Endodermal cell (in vitro differentiated cells): ENCODE measurements around the gene CCDC134. TPM values are rescaled to one million over a fixed set of nuclear protein-coding genes. Genes with fewer than 3 reads are reported as not detected.

Experiments used
- DNase-seq: peaks from one replicate; pipeline ENCODE4 v3.0.0-alpha.2; 2017
- H3K27ac ChIP-seq: 2 replicates; pipeline ENCODE4 v1.5.1; 2013; ENCODE audit warnings: mild to moderate bottlenecking, low read depth, low read length, moderate library complexity
- H3K27me3 ChIP-seq: 2 replicates; pipeline ENCODE4 v1.6.1; 2013; ENCODE audit warnings: mild to moderate bottlenecking, low read length, moderate library complexity; ENCODE audit not compliant: insufficient read depth, control insufficient read depth, poor library complexity, severe bottlenecking
- H3K36me3 ChIP-seq: 2 replicates; pipeline ENCODE4 v1.7.0; 2013; ENCODE audit warnings: mild to moderate bottlenecking, low read length, moderate library complexity; ENCODE audit not compliant: control insufficient read depth, insufficient read depth
- H3K4me1 ChIP-seq: one replicate; pipeline ENCODE4 v1.7.0; 2013; ENCODE audit warnings: low read length; ENCODE audit not compliant: control insufficient read depth, insufficient read depth
- H3K4me3 ChIP-seq: 2 replicates; pipeline ENCODE4 v1.5.1; 2013; ENCODE audit warnings: mild to moderate bottlenecking, low read length, moderate library complexity
- H3K9ac ChIP-seq: 2 replicates; pipeline ENCODE4 v1.6.1; 2013; ENCODE audit warnings: mild to moderate bottlenecking, low read length, moderate library complexity; ENCODE audit not compliant: poor library complexity, severe bottlenecking; ENCODE audit errors: extremely low read depth
- H3K9me3 ChIP-seq: 2 replicates; pipeline ENCODE4 v1.6.1; 2013; ENCODE audit warnings: mild to moderate bottlenecking, low read length, moderate library complexity; ENCODE audit not compliant: control insufficient read depth
- H3K27ac Mint-ChIP-seq: 2 replicates; pipeline ENCODE4 v1.8.0; 2020; ENCODE audit warnings: mixed read lengths
- H3K27me3 Mint-ChIP-seq: 2 replicates; pipeline ENCODE4 v1.8.0; 2021; ENCODE audit warnings: mild to moderate bottlenecking, mixed read lengths; ENCODE audit not compliant: insufficient read depth
- H3K36me3 Mint-ChIP-seq: 2 replicates; pipeline ENCODE4 v1.8.0; 2020; ENCODE audit warnings: low read depth, mixed read lengths
- H3K4me1 Mint-ChIP-seq: 2 replicates; pipeline ENCODE4 v1.8.0; 2020; ENCODE audit warnings: mixed read lengths
- H3K4me3 Mint-ChIP-seq: 2 replicates; pipeline ENCODE4 v1.8.0; 2020; ENCODE audit warnings: mild to moderate bottlenecking, moderate library complexity, mixed read lengths
- H3K9me3 Mint-ChIP-seq: 2 replicates; pipeline ENCODE4 v1.8.0; 2020; ENCODE audit warnings: mild to moderate bottlenecking, mixed read lengths
- CTCF ChIP-seq: fragments of 200-600 bp; sonication (generic); conservative IDR thresholded peaks from 2 replicates; pipeline ENCODE4 v1.5.0; 2021; ENCODE audit warnings: antibody characterized with exemption, mild to moderate bottlenecking
- WGBS, 2 experiments: methylation state at CpG; one replicate each; pipeline versions ENCODE4 v1.1.5 to v1.1.7; 2013; ENCODE audit warnings: missing lambda C conversion rate in 2 of 2, mixed read lengths in 1 of 2; ENCODE audit not compliant: insufficient coverage in 1 of 2, insufficient read length in 1 of 2; 5-methylcytosine and 5-hydroxymethylcytosine counted together
- total RNA-seq, 2 donors: library from RNA; stranded (reverse); fragmentation: NEBNext Ultra II Directional in 1 of 2; extraction: Animal tissue kit (Norgen Biotek cat#: 25700) in 1 of 2; gene quantifications; 2 replicates in 1 of 2; 3 replicates in 1 of 2; pipeline ENCODE4 v1.2.1, GENCODE V29; 2021

Gene CCDC134
- total RNA-seq, 2 donors from 2014 or later: 15.0 to 21.0 TPM

- peaks cover 2% of the 10 kb centered on the region for H3K27me3 Mint-ChIP-seq
- 93 to 95% methylated on average over 3 to 5 of the region's 5 CpGs for WGBS, 2 experiments
- no peaks in the 10 kb centered on the region for H3K9me3 Mint-ChIP-seq
Measured at GRCh38 chr22:41757502-41757901, 43.0 kb upstream of the CCDC134 start.

DNA sequence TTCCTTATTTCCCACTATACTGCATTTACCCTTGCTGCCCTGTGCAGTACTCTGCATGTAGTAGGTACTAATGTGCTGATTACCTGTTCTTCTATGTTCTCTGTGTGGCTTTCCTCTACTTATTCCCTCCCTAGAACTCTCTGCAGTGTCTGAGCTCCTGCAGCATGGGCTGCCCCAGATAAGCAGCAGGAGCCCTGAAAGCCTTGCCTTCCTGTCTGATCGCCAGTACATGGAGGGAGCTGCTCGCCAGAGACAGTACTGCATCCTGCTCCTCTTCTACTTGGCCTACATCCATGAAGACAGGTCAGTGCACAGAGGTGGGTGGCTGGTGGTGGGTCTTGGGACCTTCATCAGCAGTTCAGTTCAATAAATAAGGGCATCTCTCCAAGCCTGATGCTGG is 42.2 kb upstream of the CCDC134 start:
- Histone ChIP-seq H3K4me1 (peaks cover 2% of the 10 kb centered on the region), H3K9me3 (no peaks in the 10 kb centered on the region), H3K27me3 (no peaks in the 10 kb centered on the region), H3K36me3 (no peaks in the 10 kb centered on the region), H3K27ac (no peak overlapping the region), H3K9ac (no peak overlapping the region), H3K4me3 (no peak overlapping the region)
- Mint-ChIP-seq H3K36me3 (no peaks in the 10 kb centered on the region), H3K4me1 (peaks cover 19% of the 10 kb centered on the region), H3K9me3 (no peaks in the 10 kb centered on the region), H3K27me3 (peaks cover 2% of the 10 kb centered on the region), H3K4me3 (no peak overlapping the region), H3K27ac (no peak overlapping the region)
- 79% methylated on average over 2 of the region's 2 CpGs; no CpG with 5 or more reads in 1 of the 2 experiments for WGBS, 2 experiments
- no peak for DNase-seq
- TF ChIP-seq CTCF: no peak

More at GRCh38 chr22:41757502-41757901, 43.0 kb upstream of the CCDC134 start:
- peaks cover 13% of the 10 kb centered on the region for H3K4me1 Mint-ChIP-seq
- Histone ChIP-seq H3K9ac (no peak overlapping the region), H3K4me1 (peaks cover 2% of the 10 kb centered on the region), H3K27me3 (no peaks in the 10 kb centered on the region), H3K4me3 (no peak overlapping the region), H3K9me3 (no peaks in the 10 kb centered on the region), H3K36me3 (no peaks in the 10 kb centered on the region), H3K27ac (no peak overlapping the region)
- no peaks in the 10 kb centered on the region for H3K36me3 Mint-ChIP-seq
- DNase-seq: no peak
- no peak for TF ChIP-seq CTCF
- no peak overlapping the region for H3K4me3 Mint-ChIP-seq
- H3K27ac Mint-ChIP-seq: no peak overlapping the region

DNA sequence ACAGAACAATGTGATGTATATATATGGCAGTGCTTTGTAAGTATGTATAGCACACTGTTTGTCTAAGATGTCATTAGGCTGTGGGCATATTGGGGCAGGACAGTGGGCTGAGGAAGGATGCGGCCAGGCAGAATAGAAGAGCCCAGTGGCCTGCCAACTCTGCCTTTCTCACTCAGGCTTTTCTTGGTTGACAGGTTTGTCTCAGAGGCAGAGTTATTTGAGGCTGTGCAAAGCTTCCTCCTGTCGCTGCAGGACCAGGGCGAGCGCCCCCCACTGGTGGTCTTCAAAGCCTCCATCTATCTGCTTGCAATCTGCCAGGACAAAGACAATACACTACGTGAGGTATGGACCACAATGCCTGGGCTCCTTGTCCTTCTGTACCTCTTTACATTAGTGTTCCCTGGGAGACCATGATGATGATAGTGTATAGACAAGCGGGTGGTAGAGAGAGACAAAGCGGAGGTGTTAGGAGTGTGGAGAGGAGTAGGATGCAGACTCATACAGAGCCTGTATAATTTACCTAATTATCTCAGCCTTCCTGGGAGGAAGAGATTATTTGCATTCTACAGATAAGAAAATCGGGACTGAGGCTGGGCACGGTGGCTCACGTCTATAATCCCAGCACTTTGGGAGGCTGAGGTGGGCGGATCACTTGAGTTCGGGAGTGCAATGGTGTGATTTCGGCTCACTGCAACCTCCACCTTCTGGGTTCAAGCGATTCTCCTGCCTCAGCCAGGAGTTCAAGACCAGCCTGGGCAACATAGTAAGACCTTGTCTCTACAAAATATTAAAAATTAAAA is 37.3 kb upstream of the CCDC134 start:
- peaks cover 9% of the 10 kb centered on the region for H3K4me1 Mint-ChIP-seq
- peaks cover 6% of the 10 kb centered on the region for H3K27me3 Mint-ChIP-seq
- H3K9me3 Mint-ChIP-seq: no peaks in the 10 kb centered on the region
- H3K27ac ChIP-seq: no peak overlapping the region
- H3K27me3 ChIP-seq: no peaks in the 10 kb centered on the region
- H3K36me3 ChIP-seq: no peaks in the 10 kb centered on the region
- peak overlapping the region; percentile 46 for H3K27ac Mint-ChIP-seq
- no peaks in the 10 kb centered on the region for H3K36me3 Mint-ChIP-seq
- no peak overlapping the region for H3K4me3 ChIP-seq
- DNase-seq: peak; percentile 96
- no peak overlapping the region for H3K9ac ChIP-seq
- peaks cover 2% of the 10 kb centered on the region for H3K4me1 ChIP-seq
- H3K9me3 ChIP-seq: no peaks in the 10 kb centered on the region
- H3K4me3 Mint-ChIP-seq: no peak overlapping the region
- WGBS, 2 experiments: 55 to 73% methylated on average over 11 to 13 of the region's 14 CpGs
- TF ChIP-seq CTCF: peak; percentile 95
